IPS-18c (cell line): Measurements from ENCODE around the gene CARD11.

ENCODE experiments used
- H3K4me3 ChIP-seq: 2 replicates; pipeline ENCODE4 v1.7.0; 2013; ENCODE audit warnings: low read depth, mild to moderate bottlenecking, low read length, moderate library complexity; ENCODE audit not compliant: insufficient read depth
- H3K9me3 ChIP-seq: one replicate; pipeline ENCODE4 v1.6.1; 2013; ENCODE audit warnings: mild to moderate bottlenecking, low read length, moderate library complexity; ENCODE audit not compliant: control insufficient read depth, insufficient read depth

CARD11 gene

GRCh38 chr7:2975821-2976371 is 67.8 kb downstream of the CARD11 start:
- Histone ChIP-seq H3K4me3 (no peak overlapping the region), H3K9me3 (no peaks in the 10 kb centered on the region)

DNA sequence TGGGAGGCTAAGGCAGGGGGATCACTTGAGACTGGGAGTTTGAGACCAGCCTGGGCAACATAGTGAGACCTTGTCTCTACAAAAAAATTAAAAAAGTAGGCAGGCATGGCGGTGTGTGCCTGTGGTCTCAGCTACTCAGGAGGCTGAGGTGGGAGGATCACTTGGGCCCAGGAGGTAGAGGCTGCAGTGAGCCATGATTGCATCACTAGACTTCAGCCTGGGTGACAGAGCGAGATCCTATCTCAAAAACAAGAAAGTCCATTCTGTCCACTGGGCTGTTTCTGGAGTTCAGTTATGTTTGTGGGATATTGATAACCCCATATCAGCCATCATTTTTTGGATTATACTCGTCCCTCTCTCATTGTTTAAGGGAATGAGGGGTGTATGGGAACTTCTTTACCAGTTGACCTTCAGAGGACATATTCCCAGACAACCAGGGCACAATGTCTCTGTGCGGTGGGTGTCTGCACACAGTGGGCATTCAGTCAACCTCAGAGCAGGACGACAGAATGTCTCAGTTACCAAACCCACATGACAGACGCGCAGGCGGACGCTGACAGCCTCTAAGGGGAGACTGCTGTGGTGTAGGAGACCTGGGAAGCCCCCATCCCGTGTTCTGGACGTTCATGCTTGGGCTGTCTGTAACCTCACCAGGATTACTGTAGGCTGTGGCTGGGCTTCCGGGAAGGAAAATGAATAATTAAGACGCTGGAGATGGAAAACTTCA is 69.4 kb downstream of the CARD11 start:
- Histone ChIP-seq H3K9me3 (no peaks in the 10 kb centered on the region), H3K4me3 (no peak overlapping the region)

GRCh38 chr7:2972835-2973161 is 70.9 kb downstream of the CARD11 start:
- H3K4me3 ChIP-seq = no peak overlapping the region
- no peaks in the 10 kb centered on the region for H3K9me3 ChIP-seq

DNA sequence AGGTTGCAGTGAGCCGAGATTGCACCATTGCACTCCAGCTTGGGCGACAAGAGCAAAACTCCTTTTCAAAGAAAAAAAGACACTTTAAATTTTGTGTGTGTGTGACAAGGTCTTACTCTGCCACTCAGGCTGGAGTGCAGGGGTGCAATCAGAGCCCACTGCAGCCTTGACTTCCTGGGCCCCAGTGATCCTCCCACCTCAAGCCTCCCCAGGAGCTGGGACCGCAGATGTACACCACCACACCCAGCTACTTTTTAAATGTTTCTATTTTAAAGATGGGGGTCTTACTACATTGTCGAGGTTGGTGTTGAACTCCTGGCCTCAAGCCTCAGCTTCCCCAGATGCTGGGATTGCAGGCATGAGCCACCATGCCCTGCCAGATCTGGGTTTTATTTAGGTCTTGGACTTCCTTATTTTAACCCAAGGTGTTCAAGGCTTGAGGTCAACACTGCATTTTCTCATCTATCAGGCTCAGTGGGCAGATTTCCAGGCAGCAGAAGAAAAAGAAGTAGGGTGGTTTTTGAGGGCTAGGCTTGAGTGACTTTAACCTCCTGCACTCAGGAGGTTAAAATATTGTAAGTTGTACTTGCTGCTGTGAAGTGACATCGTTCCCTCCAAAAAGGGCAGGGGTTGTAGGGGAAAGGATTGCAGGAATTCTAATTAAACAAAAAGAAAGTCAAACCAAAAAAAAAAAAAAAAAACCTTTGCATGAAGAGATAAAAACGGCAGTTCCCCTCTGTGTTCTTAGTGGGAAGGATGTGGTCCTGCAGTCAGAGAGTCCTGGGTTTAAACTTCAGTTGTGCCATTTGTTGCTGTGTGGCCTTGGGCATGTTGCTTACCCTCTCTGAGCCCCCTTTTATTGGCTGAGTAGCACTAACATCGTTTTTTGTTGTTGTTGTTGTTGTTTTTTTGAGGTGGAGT is 71.5 kb downstream of the CARD11 start:
- H3K9me3 ChIP-seq = no peaks in the 10 kb centered on the region
- no peak overlapping the region for H3K4me3 ChIP-seq

DNA sequence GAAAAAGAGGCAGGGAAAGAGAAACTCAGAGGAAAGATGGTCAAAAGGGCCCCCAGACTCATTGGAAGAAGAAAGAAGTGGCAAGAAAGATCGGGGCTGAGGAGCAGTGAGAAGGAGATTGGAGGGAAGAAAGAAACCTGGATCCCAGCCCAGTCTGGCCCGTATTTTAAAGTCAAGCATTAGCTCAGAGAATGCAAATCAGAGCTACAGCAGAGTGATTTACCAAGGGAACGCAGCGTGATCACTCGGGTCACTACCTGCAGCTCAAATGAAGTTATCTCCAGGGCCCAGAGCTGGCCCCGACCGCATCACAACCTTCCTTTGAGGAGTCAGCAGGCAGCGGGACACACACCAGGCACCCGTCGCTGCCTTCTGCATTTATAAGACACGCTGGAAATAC is 72.8 kb downstream of the CARD11 start:
- no peaks in the 10 kb centered on the region for H3K9me3 ChIP-seq
- no peak overlapping the region for H3K4me3 ChIP-seq

DNA sequence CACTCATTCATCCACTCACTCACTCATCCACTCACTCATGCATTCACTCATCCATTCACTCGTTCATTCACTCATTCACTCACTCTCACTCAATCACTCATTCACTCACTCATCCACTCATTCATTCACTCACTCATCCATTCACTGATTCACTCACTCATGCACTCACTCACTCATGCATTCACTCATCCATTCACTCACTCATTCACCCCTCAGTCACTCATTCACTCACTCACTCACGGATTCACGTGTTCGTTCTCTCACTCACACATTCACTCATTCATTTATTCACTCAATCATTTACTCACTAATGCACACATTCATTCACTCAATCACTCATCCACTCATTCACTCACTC is 73.4 kb downstream of the CARD11 start:
- Histone ChIP-seq H3K9me3 (no peaks in the 10 kb centered on the region), H3K4me3 (no peak overlapping the region)

GRCh38 chr7:2969398-2970306 is 74.0 kb downstream of the CARD11 start:
- no peak overlapping the region for H3K4me3 ChIP-seq
- no peaks in the 10 kb centered on the region for H3K9me3 ChIP-seq

- Histone ChIP-seq H3K4me3 (no peak overlapping the region), H3K9me3 (no peaks in the 10 kb centered on the region)
Observed at GRCh38 chr7:2968616-2969397, 74.9 kb downstream of the CARD11 start.

- Histone ChIP-seq H3K4me3 (no peak overlapping the region), H3K9me3 (no peaks in the 10 kb centered on the region)
Observed at GRCh38 chr7:2968176-2968575, 75.5 kb downstream of the CARD11 start.

GRCh38 chr7:2967705-2968104 is 76.0 kb downstream of the CARD11 start:
- Histone ChIP-seq H3K9me3 (no peaks in the 10 kb centered on the region), H3K4me3 (no peak overlapping the region)

DNA sequence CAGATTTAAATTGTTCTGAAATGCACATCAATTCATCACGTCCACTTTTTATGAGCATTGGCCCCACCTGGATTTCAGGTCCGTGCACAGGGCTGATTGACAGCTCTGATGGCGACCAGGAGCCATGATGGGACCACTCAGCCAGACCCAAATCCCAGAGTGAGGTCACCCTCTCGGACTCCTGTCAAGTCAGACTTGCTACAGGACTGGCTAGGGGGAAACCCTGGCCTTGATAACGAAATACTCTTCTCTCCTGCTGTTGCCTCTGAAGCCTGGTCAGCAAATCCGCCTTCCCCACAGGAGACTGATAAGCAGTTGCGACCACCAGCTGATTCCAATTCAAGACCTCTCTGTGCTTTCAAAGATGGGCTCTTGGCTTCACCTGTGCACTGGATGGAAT is 76.4 kb downstream of the CARD11 start:
- H3K4me3 ChIP-seq = no peak overlapping the region
- H3K9me3 ChIP-seq = no peaks in the 10 kb centered on the region

DNA sequence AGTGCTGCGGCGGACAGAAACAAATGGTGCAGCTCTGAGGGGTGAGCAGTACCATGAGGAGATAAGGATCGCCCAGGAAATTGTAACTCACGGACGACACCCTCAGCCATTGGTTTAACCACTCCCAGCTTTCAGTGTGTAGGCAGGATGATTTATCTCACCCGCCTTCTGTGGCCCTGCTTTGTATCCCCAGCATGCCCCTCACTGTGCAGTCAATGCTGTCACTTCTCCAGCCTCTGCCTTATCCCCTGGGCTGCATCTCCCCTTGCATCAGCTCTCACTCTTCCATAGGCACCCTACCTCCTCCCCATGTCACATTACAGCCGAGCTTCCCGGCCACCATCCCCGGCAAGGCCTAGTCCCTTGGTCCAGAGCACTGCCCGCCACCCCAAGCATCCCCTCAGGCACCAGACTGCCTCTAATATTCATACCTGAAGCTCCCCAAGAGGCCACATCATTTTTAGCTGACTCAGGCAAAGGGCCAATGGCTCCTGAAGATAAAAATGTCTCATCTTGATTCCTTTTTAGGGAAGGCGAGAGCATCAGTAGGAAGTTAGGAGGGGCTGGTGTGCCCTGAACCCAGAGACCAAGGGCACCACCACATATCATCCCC is 77.1 kb downstream of the CARD11 start:
- Histone ChIP-seq H3K4me3 (no peak overlapping the region), H3K9me3 (no peaks in the 10 kb centered on the region)

DNA sequence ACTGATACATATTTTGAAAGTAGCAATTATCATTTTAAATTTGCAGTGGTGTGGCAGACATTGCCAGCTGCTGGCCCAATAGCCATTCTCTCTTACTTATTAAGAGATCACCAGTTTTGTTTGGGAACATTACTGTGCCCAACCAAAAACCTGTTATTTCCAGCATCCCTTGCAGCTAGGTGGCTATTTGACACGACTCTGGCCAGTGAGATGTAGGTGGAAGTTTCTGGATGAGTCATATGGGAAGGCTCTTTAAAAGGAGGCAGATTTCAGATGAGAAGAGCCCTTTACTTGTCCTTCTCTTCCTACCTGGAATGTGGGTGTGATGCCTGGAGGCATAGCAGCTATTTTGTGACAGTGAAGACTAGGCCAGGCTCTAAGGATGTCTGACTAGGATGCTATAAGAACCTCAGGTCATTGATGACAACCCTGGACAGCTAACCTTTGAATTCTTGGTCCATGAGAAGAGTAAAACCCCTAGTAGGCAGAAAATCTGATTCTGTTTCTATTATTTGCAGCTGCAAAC is 77.9 kb downstream of the CARD11 start:
- Histone ChIP-seq H3K4me3 (no peak overlapping the region), H3K9me3 (no peaks in the 10 kb centered on the region)

DNA sequence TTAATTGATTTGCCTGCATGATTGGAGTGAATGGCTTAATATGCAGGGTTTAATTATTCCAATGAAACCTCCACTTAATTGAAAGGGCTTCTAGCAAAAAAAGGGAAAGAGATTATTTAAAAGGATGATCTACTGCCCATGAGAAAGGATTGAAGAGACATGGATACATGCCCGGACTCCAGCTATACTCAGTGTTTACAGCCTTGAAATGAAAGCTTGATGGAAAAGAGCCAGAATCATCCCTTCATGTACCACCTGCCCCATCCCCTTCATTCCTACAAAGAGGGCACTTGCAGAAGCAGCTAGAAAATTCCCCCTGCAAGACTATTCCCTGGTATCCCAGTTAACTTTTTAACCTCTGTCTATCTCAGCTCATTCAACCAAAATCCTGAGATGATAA is 78.4 kb downstream of the CARD11 start:
- Histone ChIP-seq H3K9me3 (no peaks in the 10 kb centered on the region), H3K4me3 (no peak overlapping the region)

DNA sequence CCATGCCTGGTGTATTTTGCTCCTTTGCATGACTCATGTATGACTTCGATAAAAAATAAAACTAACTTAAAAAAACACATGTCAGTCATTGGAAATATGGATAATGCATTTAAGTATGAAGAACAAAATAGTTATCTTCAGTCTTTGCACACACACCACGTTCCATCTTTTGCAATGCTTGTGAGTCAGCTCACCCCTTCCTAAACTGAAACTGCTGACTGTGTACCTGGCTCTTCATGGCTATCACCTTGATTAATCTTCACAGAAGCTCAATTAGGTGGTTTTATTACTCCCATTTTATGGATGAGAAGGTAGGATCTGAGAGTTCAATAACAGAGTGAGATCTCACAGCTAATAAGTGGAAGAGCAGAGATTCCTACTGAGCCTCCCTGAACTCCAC is 79.5 kb downstream of the CARD11 start:
- Histone ChIP-seq H3K9me3 (no peaks in the 10 kb centered on the region), H3K4me3 (no peak overlapping the region)

GRCh38 chr7:2962865-2963264 is 80.8 kb downstream of the CARD11 start:
- H3K4me3 ChIP-seq = no peak overlapping the region
- H3K9me3 ChIP-seq = no peaks in the 10 kb centered on the region
